ENCODE measurements around the gene GUF1.
"Not testable (repeated sequence)": the region's sequence is repeated elsewhere in the genome, so short reads cannot be mapped to it uniquely, and the experiment has no call there.

Gene GUF1

GRCh38 chr4:44704673-44705072 is 26.5 kb downstream of the GUF1 start:
- DNase-seq = no peak

- DNase-seq = no peak
These were observed 34.9 kb downstream of the GUF1 start for GRCh38 chr4:44713125-44713524.

DNA sequence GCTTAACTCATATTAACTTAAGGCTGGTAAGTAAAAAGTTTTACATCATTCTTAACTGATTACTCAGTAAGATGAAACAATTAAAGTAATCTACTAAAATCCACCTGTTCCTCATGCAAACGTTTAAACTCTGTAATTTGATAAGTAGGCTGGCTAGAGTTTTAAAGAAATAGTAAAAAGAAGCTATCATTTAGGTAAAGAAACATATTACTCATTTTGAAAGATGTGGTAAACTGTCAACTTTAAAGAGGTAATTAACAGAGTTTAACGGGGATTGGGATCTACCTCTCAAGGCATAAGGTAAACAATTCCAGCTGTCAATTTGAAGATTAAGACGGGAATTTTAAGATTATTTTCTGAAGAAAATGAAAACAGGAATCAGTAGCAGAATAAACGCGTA is 38.4 kb downstream of the GUF1 start:
- DNase-seq = no peak

DNA sequence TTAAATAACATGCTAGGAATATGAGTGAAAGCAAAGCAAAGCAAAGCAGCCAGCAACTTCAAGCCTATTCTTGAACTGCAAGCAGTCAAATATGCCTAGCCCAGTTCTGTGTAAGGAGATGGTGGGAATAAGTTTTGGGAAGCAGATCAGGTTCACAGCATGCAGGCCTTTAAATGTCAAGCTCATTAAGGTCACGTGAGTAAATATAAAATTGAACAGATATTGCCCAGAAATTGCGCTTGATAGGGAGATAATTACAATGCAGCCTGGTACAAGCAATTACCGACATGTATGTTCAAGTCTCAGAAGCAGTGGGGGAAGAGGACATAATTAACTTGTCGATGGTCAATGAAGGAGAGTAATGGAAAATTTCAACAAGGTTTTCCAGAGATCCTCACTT is 42.2 kb downstream of the GUF1 start:
- DNase-seq = no peak

GRCh38 chr4:44722001-44722400 is 43.8 kb downstream of the GUF1 start:
- no peak for DNase-seq

- DNase-seq = no peak
These were observed 46.9 kb downstream of the GUF1 start for GRCh38 chr4:44725166-44725565.

DNA sequence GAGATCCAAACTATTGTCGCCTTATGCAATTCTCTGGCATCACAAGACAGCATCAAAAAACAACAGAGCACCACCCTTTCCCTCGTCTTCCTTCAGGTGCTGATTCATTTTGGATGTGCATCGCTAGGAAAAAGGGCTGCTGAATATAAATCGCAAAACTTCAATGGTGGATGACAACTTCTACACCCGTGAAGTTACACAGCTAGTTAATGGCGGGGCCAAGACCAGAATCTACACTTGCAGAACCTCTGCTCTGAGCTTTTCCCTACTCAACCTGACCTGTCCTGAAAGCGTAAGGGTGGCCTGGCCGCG is 47.5 kb downstream of the GUF1 start:
- DNase-seq = no peak

DNA sequence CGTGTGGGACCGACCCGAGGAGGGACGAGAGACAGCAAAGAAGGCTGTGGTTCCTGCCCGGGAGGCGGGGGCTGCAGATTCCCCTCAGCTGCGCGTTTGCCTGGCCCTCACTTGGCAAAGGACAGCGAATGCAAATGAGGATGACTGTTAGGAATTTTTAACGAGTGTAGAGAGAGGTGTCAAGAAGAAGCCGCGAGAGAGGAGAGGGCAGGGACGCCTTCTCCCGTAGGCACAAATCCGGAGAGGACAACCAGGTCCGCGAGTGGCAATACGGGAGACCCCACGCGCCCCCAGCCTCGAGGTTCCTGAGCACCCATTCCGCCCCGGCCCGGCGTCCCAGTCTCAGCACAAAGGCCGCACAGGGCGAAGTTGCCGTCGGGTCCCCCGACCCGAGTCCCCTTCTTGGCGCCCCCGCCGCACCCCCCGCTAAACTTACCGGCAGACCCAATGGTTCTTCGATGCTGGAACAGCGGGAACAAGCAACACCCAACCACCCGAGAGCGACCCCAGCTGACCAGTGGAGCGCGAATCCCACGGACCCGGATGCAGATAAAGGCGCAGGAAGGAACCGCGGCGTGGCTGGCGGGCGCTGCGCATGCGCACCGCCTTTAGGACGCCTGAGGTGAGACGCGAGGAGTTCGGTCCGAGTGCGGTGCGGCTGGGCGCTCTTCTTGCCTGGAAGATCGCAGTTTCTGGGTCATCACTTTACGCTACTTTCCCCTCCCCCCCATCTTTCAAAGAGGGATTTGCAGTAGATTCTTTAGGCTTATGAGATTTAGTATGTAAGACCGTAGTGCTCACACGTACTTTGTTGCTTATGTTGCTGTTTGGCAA is 48.0 kb downstream of the GUF1 start, which contains the start of gene GNPDA2:
Gene GNPDA2, minus strand, starts transcription at position 519 of the 834 bp plus-strand sequence. CDS start 4,349 bp downstream, outside the sequence.
- DNase-seq = peak; percentile 95

GRCh38 chr4:44727471-44727870 is 49.3 kb downstream of the GUF1 start:
- no peak for DNase-seq

GRCh38 chr4:44728694-44729093 is 50.5 kb downstream of the GUF1 start:
- not testable (repeated sequence) for DNase-seq

- no peak for DNase-seq
These were observed 58.7 kb downstream of the GUF1 start for GRCh38 chr4:44736900-44737299.

DNA sequence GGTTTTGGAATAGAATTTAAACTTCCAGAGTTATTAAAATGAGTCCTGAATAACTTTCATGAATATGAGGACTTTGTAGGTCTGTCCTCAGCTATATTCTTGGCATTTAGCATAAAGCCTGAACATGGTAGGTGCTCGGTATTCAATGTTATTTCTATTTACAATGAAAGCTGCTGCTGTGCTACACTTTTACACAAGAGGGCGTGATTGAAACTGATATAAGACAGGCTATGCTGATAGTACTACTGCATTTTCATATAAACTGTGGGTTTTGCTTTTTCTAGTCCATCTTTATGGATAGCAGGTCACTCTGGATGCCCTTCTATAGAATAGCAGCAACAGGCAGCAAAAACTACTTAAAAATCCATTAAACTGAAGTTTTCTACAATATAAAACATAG is 60.4 kb downstream of the GUF1 start:
- DNase-seq = no peak

- DNase-seq = no peak
These were observed 62.0 kb downstream of the GUF1 start for GRCh38 chr4:44740201-44740600.

All from femur (tissue), 1 donor.